ENCODE measurements around the gene MEF2A.

DNA sequence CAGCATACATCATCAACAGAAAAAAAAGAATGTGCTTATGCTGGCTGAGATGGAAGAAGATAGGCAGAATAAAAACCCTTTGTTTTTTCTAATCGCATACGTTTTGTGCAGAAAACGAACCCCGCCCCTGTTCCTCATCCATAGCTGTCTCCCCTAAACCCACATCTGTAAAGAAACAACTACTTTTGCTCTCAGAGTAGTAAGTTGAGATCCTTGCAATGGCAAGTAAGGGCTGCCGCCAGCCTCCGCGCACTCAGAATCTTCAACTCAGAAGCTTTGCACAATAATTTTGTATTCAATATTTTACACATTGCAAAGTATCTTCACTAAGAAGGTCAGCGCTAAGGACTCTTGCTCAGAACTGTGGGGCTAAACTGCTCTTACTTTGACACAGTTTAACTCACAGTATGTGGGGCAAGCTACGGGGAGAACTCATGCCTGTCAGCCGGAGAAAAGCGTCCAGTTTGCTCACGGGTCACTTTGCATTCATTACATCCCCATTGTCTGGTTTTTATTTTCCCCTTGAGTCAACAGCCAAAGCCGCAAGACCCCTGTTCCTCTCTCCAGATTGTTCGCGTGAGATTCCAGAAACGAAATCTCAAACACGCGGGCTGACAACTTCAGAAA lies 166.5 kb downstream of the MEF2A start:
- TF ChIP-seq RBFOX2 (IDR thresholded peaks at IDR 0.05; ENCODE audit: low read depth, low read length) (no peak), EP300 (IDR thresholded peaks at IDR 0.05; ENCODE audit: low read length) (no peak), ZBTB17 (CRISPR knock-in tag; IDR thresholded peaks at IDR 0.05) (no peak), MECOM (CRISPR knock-in tag; IDR thresholded peaks at IDR 0.05) (no peak), CREB1 (IDR thresholded peaks at IDR 0.05) (no peak), CREB1 (CRISPR knock-in tag; IDR thresholded peaks at IDR 0.05) (no peak), FOXK2 (conservative IDR thresholded peaks at IDR 0.05 in 1 of 2, IDR thresholded peaks at IDR 0.05 in 1 of 2; ENCODE audit: low read depth in 2 of 2) (no peak), POLR2A (conservative IDR thresholded peaks at IDR 0.05) (no peak), EZH2 (IDR thresholded peaks at IDR 0.05; ENCODE audit: borderline replicate concordance, low read depth, low read length) (no peak), ZNF165 (CRISPR knock-in tag; IDR thresholded peaks at IDR 0.05; ENCODE audit: borderline replicate concordance) (no peak), SP2 (IDR thresholded peaks at IDR 0.05; ENCODE audit: extremely low read depth, low read depth, low read length, poor library complexity, severe bottlenecking) (no peak), ZKSCAN1 (IDR thresholded peaks at IDR 0.05; ENCODE audit: low read depth, low read length) (no peak)
- TF ChIP-seq, protein P1, sequence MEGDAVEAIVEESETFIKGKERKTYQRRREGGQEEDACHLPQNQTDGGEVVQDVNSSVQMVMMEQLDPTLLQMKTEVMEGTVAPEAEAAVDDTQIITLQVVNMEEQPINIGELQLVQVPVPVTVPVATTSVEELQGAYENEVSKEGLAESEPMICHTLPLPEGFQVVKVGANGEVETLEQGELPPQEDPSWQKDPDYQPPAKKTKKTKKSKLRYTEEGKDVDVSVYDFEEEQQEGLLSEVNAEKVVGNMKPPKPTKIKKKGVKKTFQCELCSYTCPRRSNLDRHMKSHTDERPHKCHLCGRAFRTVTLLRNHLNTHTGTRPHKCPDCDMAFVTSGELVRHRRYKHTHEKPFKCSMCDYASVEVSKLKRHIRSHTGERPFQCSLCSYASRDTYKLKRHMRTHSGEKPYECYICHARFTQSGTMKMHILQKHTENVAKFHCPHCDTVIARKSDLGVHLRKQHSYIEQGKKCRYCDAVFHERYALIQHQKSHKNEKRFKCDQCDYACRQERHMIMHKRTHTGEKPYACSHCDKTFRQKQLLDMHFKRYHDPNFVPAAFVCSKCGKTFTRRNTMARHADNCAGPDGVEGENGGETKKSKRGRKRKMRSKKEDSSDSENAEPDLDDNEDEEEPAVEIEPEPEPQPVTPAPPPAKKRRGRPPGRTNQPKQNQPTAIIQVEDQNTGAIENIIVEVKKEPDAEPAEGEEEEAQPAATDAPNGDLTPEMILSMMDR (IDR thresholded peaks at IDR 0.05 in 2 of 3, conservative IDR thresholded peaks at IDR 0.05 in 1 of 3; ENCODE audit: insufficient read depth in 2 of 3, low read depth in 1 of 3, low read length in 3 of 3), result no peak

Measured in K562 (cell line).